ENCODE data around the gene EBI3. TPM values are rescaled to one million over a fixed set of nuclear protein-coding genes. Genes with fewer than 3 reads are reported as not detected.
A peak's percentile ranks its signal among the peaks of the same experiment; 100 is the strongest.
"Not testable (repeated sequence)": the region's sequence is repeated elsewhere in the genome, so short reads cannot be mapped to it uniquely, and the experiment has no call there.

Gene EBI3
- total RNA-seq, 2 donors from 2014 or later, result 21.8 to 29.9 TPM

DNA sequence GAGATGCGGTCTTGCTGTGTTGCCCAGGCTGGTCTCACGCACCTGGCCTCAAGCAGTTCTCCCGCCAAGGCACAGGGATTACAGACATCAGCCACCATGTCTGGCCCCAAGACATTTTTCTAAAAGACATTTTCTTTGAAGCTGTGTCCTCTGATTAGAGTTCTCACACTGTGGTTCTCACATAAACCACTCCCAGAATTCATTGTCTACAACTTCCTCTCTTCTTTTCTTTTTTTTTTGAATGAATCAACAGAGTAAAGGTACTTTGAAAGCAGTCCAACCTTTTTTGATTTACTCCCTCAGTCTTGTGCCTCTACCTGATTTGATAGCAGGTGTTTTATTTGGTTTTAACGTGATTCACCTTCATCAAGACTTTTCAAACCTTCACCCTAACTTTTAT, 35.5 kb downstream of the EBI3 start:
- no peak for DNase-seq
- ATAC-seq (replicated peaks in 1 of 2), result no peak
- Mint-ChIP-seq H3K4me3 (peak overlapping the region in 1 of 2 donors; percentile 31), H3K27ac (peak overlapping the region; percentile 75), H3K27me3 (ENCODE audit: low read depth) (no peaks in the 10 kb centered on the region), H3K36me3 (ENCODE audit: insufficient read depth in 2 of 2) (peaks cover 6 to 30% of the 10 kb centered on the region in 2 donors), H3K9me3 (no peaks in the 10 kb centered on the region), H3K4me1 (ENCODE audit: low read depth) (peaks cover 19% of the 10 kb centered on the region)

GRCh38 chr19:4266253-4267000, 37.1 kb downstream of the EBI3 start:
- no peak overlapping the region for H3K4me3 Mint-ChIP-seq
- H3K27ac Mint-ChIP-seq, result no peak overlapping the region
- ATAC-seq (replicated peaks in 1 of 2) (no peak), DNase-seq (no peak)
- H3K27me3 Mint-ChIP-seq (ENCODE audit: low read depth), result no peaks in the 10 kb centered on the region
- H3K9me3 Mint-ChIP-seq, result no peaks in the 10 kb centered on the region
- peaks cover 19% of the 10 kb centered on the region for H3K4me1 Mint-ChIP-seq (ENCODE audit: low read depth)
- peaks cover 5 to 25% of the 10 kb centered on the region in 2 donors for H3K36me3 Mint-ChIP-seq (ENCODE audit: insufficient read depth in 2 of 2)

GRCh38 chr19:4267101-4267900, 38.0 kb downstream of the EBI3 start:
- ATAC-seq (replicated peaks in 1 of 2), result peak; percentile 66 to 73
- Mint-ChIP-seq H3K4me1 (ENCODE audit: low read depth) (peaks cover 19% of the 10 kb centered on the region), H3K36me3 (ENCODE audit: insufficient read depth in 2 of 2) (peaks cover 7 to 25% of the 10 kb centered on the region in 2 donors), H3K27ac (no peak overlapping the region), H3K9me3 (no peaks in the 10 kb centered on the region), H3K27me3 (ENCODE audit: low read depth) (no peaks in the 10 kb centered on the region), H3K4me3 (no peak overlapping the region)
- peak; percentile 63 to 70 for DNase-seq

GRCh38 chr19:4267901-4268815, 38.8 kb downstream of the EBI3 start:
- peaks cover 7 to 25% of the 10 kb centered on the region in 2 donors for H3K36me3 Mint-ChIP-seq (ENCODE audit: insufficient read depth in 2 of 2)
- no peaks in the 10 kb centered on the region for H3K27me3 Mint-ChIP-seq (ENCODE audit: low read depth)
- H3K4me1 Mint-ChIP-seq (ENCODE audit: low read depth), result peaks cover 18% of the 10 kb centered on the region
- no peak overlapping the region for H3K27ac Mint-ChIP-seq
- no peak overlapping the region for H3K4me3 Mint-ChIP-seq
- no peaks in the 10 kb centered on the region for H3K9me3 Mint-ChIP-seq
- DNase-seq (no peak), ATAC-seq (replicated peaks in 1 of 2) (no peak)

GRCh38 chr19:4268816-4269430, 39.6 kb downstream of the EBI3 start:
- Mint-ChIP-seq H3K9me3 (no peaks in the 10 kb centered on the region), H3K4me3 (no peak overlapping the region), H3K27ac (no peak overlapping the region), H3K36me3 (ENCODE audit: insufficient read depth in 2 of 2) (peaks cover 7 to 25% of the 10 kb centered on the region in 2 donors), H3K4me1 (ENCODE audit: low read depth) (peaks cover 11% of the 10 kb centered on the region), H3K27me3 (ENCODE audit: low read depth) (no peaks in the 10 kb centered on the region)
- DNase-seq (no peak), ATAC-seq (replicated peaks in 1 of 2) (no peak)

GRCh38 chr19:4272894-4273293, 43.6 kb downstream of the EBI3 start:
- H3K36me3 Mint-ChIP-seq (ENCODE audit: insufficient read depth in 2 of 2), result peaks cover 2 to 7% of the 10 kb centered on the region in 2 donors
- no peaks in the 10 kb centered on the region for H3K4me1 Mint-ChIP-seq (ENCODE audit: low read depth)
- no peaks in the 10 kb centered on the region for H3K9me3 Mint-ChIP-seq
- ATAC-seq (replicated peaks in 1 of 2) (no peak), DNase-seq (no peak)
- H3K27ac Mint-ChIP-seq, result no peak overlapping the region
- no peaks in the 10 kb centered on the region for H3K27me3 Mint-ChIP-seq (ENCODE audit: low read depth)
- no peak overlapping the region for H3K4me3 Mint-ChIP-seq

GRCh38 chr19:4274321-4274686, 45.0 kb downstream of the EBI3 start:
- H3K36me3 Mint-ChIP-seq (ENCODE audit: insufficient read depth in 2 of 2); DNase-seq; H3K27me3 Mint-ChIP-seq (ENCODE audit: low read depth); ATAC-seq (replicated peaks in 1 of 2); H3K4me1 Mint-ChIP-seq (ENCODE audit: low read depth); H3K9me3 Mint-ChIP-seq; H3K27ac Mint-ChIP-seq; H3K4me3 Mint-ChIP-seq: not testable (repeated sequence)

- Mint-ChIP-seq H3K27ac (no peak overlapping the region), H3K27me3 (ENCODE audit: low read depth) (peaks cover 20% of the 10 kb centered on the region), H3K9me3 (no peaks in the 10 kb centered on the region), H3K36me3 (ENCODE audit: insufficient read depth in 2 of 2) (peaks cover 0 to 2% of the 10 kb centered on the region in 2 donors), H3K4me3 (no peak overlapping the region), H3K4me1 (ENCODE audit: low read depth) (peaks cover 5% of the 10 kb centered on the region)
- DNase-seq (no peak), ATAC-seq (replicated peaks in 1 of 2) (no peak)
These were observed 47.9 kb downstream of the EBI3 start for GRCh38 chr19:4277191-4277696.

- H3K4me1 Mint-ChIP-seq (ENCODE audit: low read depth), result peaks cover 5% of the 10 kb centered on the region
- H3K27ac Mint-ChIP-seq, result no peak overlapping the region
- no peak overlapping the region for H3K4me3 Mint-ChIP-seq
- H3K9me3 Mint-ChIP-seq, result no peaks in the 10 kb centered on the region
- DNase-seq (no peak), ATAC-seq (replicated peaks in 1 of 2) (no peak)
- H3K27me3 Mint-ChIP-seq (ENCODE audit: low read depth), result peaks cover 20% of the 10 kb centered on the region
- H3K36me3 Mint-ChIP-seq (ENCODE audit: insufficient read depth in 2 of 2), result peaks cover 0 to 2% of the 10 kb centered on the region in 2 donors
These were observed 48.7 kb downstream of the EBI3 start for GRCh38 chr19:4278010-4278409.

DNA sequence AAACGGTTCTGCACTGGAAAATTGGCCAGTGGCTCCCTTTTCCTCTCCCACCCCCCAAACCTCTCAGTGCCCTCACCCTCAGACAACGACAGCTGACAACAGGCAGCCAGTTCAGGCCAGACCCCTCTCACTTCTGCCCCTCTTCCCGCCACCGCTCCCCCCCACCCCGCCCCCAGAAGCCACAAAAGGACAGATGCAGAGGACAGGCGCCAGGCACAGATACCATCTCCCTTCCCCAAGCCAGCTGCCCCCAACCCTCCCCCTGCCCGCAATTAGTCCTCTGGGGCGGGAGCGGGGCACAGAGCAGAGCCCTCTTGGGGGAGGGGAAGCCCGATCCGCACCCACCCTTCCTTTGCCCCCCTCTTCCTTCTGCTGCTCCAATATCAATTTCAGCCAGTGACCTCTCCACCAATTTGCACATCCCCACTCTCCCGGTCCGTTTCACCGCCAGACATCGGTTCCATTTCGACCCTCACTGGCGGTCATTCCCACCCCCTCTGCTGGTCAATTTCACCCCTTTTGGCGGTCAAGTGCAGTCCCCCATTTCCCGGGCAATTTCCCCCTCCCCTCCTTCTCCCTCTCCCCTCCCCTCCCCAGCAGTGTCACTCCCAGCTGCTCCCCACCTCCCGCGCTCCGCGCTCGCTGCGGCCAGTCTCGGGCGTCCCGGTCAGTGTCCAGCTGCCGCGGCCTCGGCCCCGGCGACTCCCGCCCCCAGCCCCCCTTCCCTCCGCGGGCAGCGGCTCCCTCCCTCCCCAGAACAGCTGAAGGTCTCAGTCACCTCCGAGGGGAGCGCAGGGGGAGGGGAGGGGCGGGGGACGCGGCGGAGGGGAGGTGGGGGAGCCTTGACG, 49.3 kb downstream of the EBI3 start, which contains the start of gene SHD:
TSS of gene SHD (plus strand) at position 848 of the 848 bp plus-strand sequence. CDS start 798 bp downstream, outside the sequence.
- DNase-seq, result no peak
- peaks cover 0 to 2% of the 10 kb centered on the region in 2 donors for H3K36me3 Mint-ChIP-seq (ENCODE audit: insufficient read depth in 2 of 2)
- H3K4me1 Mint-ChIP-seq (ENCODE audit: low read depth), result peaks cover 5% of the 10 kb centered on the region
- no peaks in the 10 kb centered on the region for H3K9me3 Mint-ChIP-seq
- peaks cover 20% of the 10 kb centered on the region for H3K27me3 Mint-ChIP-seq (ENCODE audit: low read depth)
- peak within 1 kb of the TSS; percentile 65 to 77 for H3K4me3 Mint-ChIP-seq
- ATAC-seq (replicated peaks in 1 of 2), result peak in 1 of 2 donors; percentile 7
- no peak within 1 kb of the TSS for H3K27ac Mint-ChIP-seq

DNA sequence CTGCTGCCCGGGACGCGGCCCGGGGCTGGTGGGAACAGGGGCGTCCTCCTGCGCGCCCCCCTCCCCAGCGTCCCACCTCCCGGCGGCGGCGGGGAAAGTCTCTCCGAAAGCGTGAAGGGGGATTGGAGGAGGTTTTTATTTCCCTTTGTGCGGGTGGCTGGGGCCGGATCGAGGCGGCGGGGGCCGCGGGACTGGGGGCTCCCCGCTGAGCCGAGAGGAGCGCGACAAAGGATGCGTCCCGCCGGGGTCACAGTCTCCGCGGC, 49.9 kb downstream of the EBI3 start:
- ATAC-seq (replicated peaks in 1 of 2) (no peak), DNase-seq (no peak)
- Mint-ChIP-seq H3K27me3 (ENCODE audit: low read depth) (peaks cover 20% of the 10 kb centered on the region), H3K9me3 (no peaks in the 10 kb centered on the region), H3K4me1 (ENCODE audit: low read depth) (peaks cover 5% of the 10 kb centered on the region), H3K36me3 (ENCODE audit: insufficient read depth in 2 of 2) (peaks cover 0 to 2% of the 10 kb centered on the region in 2 donors), H3K4me3 (no peak overlapping the region), H3K27ac (no peak overlapping the region)
